ENCODE data around the gene TTC19.
"Not testable (repeated sequence)": the region's sequence is repeated elsewhere in the genome, so short reads cannot be mapped to it uniquely, and the experiment has no call there.

Gene TTC19

DNA sequence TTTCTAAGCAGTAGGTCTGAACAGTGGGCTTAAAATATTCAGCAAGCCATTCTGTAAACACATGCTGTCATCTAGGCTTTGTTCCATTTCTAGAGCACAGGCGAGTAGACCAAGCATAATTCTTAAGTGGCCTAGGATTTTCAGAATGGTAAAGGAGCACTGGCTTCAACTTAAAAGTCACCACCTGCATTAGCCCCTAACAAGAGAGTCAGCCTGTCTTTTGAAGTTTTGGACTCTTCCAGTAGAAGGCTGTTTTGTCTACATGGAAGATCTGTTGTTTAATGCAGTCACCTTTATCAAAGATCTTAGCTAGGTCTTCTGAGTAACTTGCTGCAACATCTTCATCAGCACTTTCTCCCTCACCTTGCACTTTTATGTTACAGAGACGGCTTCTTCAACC lies 36.6 kb downstream of the TTC19 start:
- DNase-seq = no peak

DNA sequence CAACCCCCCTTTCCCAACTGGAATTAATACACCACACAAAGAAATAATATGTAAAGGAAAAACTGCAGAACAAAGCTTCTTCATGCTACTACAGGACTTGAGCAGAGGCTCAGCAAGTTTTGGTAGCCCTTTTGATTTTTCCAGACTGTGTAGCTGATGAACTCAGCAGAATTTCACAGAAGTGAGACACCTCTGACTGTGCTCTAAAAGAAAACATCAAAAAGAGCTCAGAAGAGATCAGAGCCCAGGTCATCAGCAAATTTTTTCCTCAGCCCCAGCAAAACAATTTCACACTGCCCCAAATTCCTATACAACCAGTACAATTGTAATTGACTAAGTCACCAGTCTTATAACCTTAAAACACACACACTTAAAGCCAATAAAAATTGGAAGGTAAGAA lies 38.0 kb downstream of the TTC19 start:
- DNase-seq = no peak

DNA sequence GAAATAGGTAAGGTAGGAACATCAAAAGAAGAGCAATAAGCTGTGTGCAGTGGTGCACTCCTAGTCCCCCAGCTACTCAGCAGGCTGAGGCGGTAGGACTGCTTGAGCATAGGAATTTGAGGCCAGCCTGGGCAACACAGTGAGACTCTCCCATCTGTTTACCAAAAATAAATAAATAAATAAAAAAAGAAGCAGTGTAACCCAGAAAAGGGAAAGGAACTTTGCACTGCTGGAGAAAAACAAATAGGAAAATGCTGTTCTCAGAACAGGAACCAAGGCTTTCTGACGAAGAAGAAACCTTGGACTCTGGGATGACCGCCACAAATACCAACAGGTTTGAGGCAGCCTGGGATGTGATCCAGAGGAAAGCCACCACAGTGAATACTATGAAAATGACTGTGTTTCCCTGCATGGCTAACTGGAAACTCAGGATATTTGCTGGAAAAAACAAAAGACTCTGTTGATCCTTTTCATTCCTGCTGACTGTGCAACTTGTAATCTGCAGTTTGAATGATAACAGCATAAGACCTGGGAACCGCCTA lies 41.2 kb downstream of the TTC19 start:
- no peak for DNase-seq

DNA sequence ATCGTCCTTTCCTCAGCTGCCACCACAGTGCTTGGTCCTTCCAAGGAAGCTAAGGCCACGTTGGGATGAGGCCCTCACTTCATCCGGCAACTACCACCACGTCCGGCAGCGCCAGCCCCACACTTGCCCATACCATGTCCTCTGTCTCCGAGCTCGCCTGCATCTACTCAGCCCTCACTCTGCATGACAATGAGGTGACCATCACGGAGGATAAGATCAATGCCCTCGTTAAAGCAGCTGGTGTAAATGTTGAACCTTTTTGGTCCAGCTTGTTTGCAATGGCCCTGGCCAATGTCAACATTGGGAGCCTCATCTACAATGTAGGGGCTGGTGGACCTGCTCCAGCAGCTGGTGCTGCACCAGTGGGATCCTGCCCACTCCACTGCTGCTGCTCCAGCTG lies 44.9 kb downstream of the TTC19 start:
- no peak for DNase-seq

DNA sequence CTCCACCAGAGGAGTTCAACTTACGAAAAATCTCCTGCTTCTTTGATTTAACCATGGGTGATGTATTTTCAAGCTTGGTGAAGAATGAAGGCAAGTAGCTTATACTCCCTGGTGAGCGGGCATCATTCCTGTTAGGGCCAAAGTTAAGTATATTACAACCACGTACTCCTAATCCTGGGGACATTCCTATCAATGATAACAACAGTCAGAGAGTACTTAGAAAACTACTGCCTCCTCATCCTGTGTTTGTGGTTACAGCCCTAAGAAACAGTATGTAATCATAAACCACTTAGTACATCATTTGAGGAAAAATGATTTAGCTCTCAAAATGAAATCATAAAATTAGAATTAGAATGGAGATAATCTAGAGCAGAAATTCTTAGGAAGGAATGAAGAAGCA lies 47.3 kb downstream of the TTC19 start:
- DNase-seq = no peak

DNA sequence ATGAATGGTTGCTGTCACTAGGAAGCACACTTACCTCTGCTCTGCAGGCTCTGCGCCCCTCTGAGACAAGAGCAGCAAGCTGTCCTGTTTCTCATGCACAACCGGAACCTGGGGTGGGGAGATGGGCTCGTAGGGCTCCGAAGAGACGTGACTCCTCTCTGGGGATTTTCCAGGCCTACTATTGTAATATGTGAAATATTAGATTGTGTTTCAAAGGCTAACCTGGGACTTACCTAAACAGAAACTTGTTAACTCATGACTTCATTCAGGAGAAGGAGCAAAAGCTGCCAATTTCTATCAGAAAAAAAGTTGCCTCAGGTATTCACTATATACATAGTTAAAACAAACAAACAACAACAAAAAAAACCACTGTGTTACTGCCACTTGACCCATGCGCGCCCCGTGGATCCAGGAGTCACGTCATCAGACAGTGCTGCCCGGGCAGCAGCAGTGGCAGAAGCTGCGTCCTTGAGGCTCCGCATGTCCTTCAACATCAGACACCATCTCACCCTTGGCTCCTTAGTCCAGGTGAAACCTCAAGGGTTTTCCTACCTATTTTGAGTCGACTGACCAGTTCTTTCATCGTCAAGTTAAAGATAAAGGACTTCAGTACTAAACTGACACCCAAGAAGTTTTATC lies 49.3 kb downstream of the TTC19 start:
- DNase-seq = no peak

DNA sequence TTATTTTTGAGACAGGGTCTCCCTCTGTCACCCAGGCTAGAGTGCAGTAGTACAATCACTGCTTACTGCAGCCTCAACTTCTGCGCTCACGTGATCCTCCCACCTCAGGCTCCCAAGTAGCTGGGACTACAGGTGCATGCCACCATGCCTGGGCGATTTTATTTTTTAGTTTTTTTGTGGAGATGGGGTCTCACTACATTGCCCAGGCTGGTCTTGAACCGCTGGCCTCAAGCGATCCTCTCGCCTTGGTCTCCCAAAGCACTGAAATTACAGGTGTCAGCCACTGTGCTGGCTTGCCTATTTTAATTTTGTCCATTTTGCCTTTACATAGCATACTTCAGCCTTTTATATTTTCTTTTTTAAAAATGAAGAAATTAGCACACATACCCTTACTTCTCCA lies 51.2 kb downstream of the TTC19 start:
- no peak for DNase-seq

DNA sequence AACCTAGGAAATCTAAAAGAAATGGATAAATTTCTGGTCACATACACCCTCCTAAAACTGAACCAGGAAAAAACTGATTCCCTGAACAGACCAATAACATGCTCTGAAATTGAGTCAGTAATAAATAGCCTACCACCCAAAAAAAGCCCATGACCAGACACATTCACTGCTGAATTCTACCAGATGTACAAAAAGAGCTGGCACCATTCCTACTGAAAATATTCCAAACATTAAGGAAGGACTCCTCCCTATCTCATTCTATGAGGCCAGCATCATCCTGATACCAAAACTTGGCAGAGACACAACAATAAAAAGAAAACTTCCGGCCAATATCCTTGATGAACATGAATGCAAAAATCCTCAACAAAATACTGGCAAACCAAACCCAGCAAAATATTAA lies 52.9 kb downstream of the TTC19 start:
- DNase-seq = no peak

DNA sequence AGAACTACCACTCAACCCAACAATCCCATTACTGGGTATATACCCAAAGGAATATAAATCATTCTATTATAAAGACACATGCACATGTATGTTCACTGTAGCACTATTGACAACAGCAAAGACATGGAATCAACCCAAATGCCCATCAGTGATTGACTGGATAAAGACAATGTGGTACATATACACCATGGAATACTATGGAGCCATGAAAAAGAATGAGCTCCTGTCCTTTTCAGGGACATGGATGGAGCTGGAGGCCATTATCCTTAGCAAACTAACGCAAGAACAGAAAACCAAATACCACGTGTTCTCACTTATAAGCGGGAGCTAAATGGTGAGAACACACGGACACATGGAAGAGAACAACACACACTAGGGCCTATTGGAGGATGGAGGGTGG lies 55.5 kb downstream of the TTC19 start:
- not testable (repeated sequence) for DNase-seq

DNA sequence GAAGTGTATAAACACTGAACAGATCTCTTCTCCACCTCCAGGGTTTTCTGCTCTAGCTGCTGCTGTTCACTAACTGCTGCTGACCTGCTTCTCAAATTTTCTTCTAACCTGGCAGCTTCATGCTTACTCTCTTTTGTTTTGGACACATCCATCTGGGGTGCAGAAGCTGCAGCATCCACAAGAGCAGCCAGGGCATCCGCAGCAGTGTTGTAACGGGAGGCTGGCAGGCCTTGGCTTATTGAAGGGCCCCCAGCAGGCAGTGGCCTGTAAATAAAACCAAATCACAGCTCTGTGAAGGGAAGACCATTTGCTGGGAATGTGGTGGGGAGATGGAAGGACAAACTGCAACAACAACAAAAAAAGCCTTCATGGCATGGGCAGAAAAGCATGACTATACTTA lies 62.0 kb downstream of the TTC19 start:
- DNase-seq = no peak

DNA sequence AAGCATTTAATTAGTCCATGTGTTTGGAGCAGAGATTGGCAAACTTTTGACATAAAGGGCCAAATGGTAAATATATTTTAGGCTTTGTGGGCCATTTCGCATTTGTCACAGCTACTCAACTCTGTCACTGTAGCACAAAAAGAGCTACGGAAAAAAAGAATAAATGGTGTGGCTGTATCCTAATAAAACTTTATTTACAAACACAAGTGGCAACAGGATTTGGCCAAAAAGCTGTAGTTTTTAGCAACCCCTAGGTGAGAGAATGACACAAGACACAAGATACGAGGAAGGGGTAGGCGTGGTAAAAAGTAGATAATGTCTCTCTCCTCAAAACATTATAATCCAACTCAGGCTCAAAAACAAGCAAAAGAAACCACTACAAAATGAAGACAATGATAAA lies 66.5 kb downstream of the TTC19 start:
- DNase-seq = no peak

DNA sequence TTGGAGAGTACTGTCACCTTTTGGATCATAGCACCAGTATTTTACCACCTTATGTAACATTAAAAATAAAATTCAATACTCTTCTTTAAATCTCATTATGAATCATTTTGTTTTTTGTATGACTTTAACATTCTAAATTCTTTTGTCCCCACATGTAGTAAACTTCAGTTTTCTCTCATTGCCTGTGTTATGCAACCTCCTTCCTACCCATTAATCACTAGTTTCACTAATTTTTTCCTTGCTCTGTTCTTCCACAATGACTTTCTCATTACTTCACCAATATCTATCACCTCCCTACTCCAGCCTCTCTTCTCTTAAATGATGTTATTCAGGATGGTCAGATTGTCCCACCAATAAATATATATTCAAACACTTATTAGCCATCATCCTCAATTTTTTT lies 68.7 kb downstream of the TTC19 start:
- no peak for DNase-seq

DNA sequence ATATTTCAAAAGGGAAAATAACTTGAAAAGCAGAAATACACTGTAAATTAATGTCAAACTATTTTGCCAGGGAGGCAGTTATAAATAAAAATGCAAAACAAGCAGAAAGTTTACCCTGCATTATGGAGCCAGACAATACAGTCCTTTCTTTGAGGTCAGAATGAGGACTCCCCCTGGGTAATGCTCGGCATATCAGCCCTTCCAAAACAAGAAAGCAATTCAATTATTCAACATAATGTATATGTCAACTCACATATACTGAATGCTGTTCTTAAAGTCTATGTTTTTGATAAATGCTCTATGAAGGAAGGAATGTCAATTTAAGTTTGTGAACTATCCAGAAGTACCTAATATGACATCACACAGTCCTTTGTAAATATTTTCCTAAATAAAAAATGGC lies 72.4 kb downstream of the TTC19 start:
- DNase-seq = no peak

DNA sequence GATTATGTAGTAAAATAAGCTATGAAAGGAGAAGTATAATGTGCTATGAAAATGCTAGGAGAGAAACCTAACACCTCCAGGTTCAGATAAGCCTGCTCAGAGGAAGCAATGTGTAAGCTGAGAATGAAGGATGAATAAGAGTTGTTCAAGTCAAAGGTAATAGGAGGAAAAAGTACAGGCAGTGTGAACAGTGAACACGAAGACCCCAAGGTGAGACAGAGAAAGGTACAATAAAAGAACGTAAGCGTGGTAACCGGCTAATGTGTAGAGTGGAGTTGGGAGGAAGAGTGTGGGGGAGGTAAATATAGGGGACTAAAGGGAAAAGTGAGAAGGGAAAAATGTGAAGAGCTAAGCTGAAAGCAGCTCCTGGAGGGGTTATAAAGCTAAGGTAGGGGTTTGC lies 74.2 kb downstream of the TTC19 start:
- no peak for DNase-seq

DNA sequence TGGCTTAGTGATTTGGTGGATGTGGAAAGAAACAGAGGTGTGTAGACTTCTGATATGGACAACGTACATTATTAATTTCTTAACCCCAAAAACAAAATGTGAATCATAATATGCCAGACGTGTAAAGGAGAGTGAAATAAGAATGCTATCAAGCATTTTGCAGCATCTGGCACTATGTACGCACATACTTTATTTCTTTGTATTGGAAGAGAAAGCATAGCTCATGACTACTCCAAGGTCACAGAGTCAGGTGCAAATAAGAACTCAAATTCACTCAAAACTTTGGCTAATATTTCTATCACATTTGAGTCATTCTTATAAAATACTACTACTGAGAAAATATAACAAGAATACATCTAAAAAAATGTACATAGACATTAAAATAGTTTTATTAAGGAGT lies 74.8 kb downstream of the TTC19 start:
- DNase-seq = no peak

DNA sequence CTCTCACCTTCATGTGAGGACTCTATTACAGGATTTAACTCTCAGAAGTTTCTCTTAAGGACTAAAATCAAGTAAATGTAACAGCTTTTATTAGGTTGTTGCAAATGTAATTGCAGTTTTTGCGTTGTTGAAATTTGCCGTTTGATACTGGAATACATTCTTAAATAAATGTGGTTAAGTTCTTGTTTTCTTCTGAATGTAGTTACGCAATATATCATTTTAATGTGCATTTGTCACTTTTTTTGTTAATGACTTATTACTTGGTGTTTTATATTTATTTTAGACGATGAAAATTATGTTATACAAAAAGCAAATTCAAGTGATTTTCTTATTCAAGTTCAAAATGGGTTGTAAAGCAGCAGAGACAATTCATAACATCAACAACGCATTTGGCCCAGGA lies 76.3 kb downstream of the TTC19 start:
- no peak for DNase-seq
